ENCODE data around the gene MAMSTR. TPM values are rescaled to one million over a fixed set of nuclear protein-coding genes. Genes with fewer than 3 reads are reported as not detected.

The MAMSTR gene
- total and polyA plus RNA-seq, 2 of the 4 experiments (the other 2 are of a cell fraction) = 0.18 to 1.9 TPM

DNA sequence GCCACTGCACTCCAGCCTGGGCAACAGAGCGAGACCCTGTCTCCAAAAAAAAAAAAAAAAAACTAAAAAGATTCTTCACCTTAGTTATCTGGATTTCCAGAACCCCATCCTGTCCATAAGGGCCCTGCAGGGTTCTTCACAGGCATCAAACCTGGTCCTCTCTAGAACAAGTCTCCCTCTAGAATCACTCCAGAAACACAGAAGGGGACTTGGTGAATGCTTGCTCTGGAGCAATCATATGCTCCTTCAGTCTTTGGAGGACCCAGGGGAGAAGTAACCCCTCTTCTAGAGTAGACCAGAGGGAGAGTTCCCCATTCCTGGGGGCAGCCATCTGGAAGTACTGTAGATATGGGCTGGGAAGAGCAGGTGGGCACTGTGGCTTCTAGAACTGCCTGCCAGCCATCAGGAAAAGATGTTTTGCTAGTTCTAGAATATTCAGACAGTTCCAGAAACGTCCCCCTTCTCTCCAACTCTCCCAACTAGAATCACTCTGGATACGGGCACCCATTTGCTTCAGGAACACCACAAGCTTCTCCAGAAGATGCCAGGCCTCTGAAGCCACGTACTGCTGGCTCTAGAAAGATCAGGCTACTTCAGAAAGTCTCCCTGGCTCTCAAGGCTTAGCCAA lies 30.2 kb upstream of the MAMSTR start:
- Histone ChIP-seq H3K23ac (ENCODE audit: low read depth, low read length) (no peak overlapping the region), H2BK120ac (ENCODE audit: low read depth, low read length) (no peak overlapping the region), H3K9me3 (ENCODE audit: control insufficient read depth, insufficient read depth, low read length) (no peaks in the 10 kb centered on the region), H4K5ac (ENCODE audit: low read depth, low read length) (no peak overlapping the region), H2BK15ac (ENCODE audit: low read depth, low read length) (no peak overlapping the region), H4K20me1 (ENCODE audit: insufficient read depth, low read length) (no peaks in the 10 kb centered on the region), H3K4me3 (ENCODE audit: insufficient read depth, low read depth, low read length) (no peak overlapping the region), H3K36me3 (ENCODE audit: control insufficient read depth, insufficient read depth, low read length) (no peaks in the 10 kb centered on the region), H3K27ac (ENCODE audit: insufficient read depth, low read length) (no peak overlapping the region), H2AK5ac (ENCODE audit: low read depth, low read length) (no peak overlapping the region), H3K79me1 (ENCODE audit: low read depth in 1 of 2, low read length in 2 of 2) (no peaks in the 10 kb centered on the region), H2BK20ac (ENCODE audit: low read depth, low read length) (no peak overlapping the region), H2AFZ (replicated peaks; ENCODE audit: low read length, poor library complexity) (no peak overlapping the region), H3K56ac (ENCODE audit: extremely low read depth, insufficient read depth, low read length) (no peak overlapping the region), H3K14ac (replicated peaks; ENCODE audit: low read depth, low read length) (no peak overlapping the region), H3K4ac (ENCODE audit: low read depth, low read length) (no peak overlapping the region), H2BK5ac (ENCODE audit: low read depth, low read length, poor library complexity, severe bottlenecking) (no peak overlapping the region), H3K27me3 (ENCODE audit: control insufficient read depth, insufficient read depth, low read length) (peaks cover 29% of the 10 kb centered on the region), H2AK9ac (replicated peaks; ENCODE audit: low read depth, low read length, poor library complexity) (no peak overlapping the region), H4K91ac (ENCODE audit: insufficient read depth, low read depth, low read length) (no peak overlapping the region), H3K4me1 (ENCODE audit: control insufficient read depth, insufficient read depth, low read length) (peaks cover 4% of the 10 kb centered on the region; the same call in 1 of the 2 replicates), H3K18ac (ENCODE audit: low read depth, low read length) (no peak overlapping the region), H3K9ac (ENCODE audit: low read depth, low read length) (no peak overlapping the region), H3K9me1 (ENCODE audit: insufficient read depth, low read length) (no peaks in the 10 kb centered on the region), H3K4me2 (ENCODE audit: low read depth, low read length) (no peak overlapping the region), H4K8ac (ENCODE audit: low read depth in 2 of 2, low read length in 2 of 2) (no peak overlapping the region)
- POLR2A ChIA-PET (ENCODE audit: unreplicated experiment) = no interaction called here
- in situ Hi-C loops (cut with MboI; ENCODE audit: low sequenced_read_pairs) (no loop called here), intact Hi-C loops (cut with micrococcal nuclease) (no loop called here), dilution Hi-C loops (cut with HindIII; ENCODE audit: low sequenced_read_pairs, unreplicated experiment) (no loop called here)
- no TSS peak for BruUV-seq (replicated peaks)
- CTCF ChIA-PET = no interaction called here
- TF ChIP-seq NFE2L2 (IDR thresholded peaks at IDR 0.05; ENCODE audit: low read depth, low read length) = no peak
- no peak for TF ChIP-seq POLR2A (IDR thresholded peaks at IDR 0.05; ENCODE audit: low read depth, low read length)
- no CpG with 5 or more reads among the region's 4 CpGs for WGBS, 2 experiments (ENCODE audit: extremely low coverage in 2 of 2, insufficient read length in 1 of 2)
- no peak for ATAC-seq (ENCODE audit: low read depth)
- no peak for DNase-seq
